Panc1 (cell line): ENCODE results near the gene PPP4R1.

Experiments
- POLR2AphosphoS5 ChIP-seq: IDR thresholded peaks from 2 replicates; pipeline ENCODE4 v1.6.1; 2012; ENCODE audit warnings: mild to moderate bottlenecking, low read depth, low read length, moderate library complexity
- SIN3A ChIP-seq: IDR thresholded peaks from 2 replicates; pipeline ENCODE4 v1.6.1; 2012; ENCODE audit warnings: low read depth, mild to moderate bottlenecking, low read length, moderate library complexity, borderline replicate concordance; ENCODE audit not compliant: insufficient read depth
- TF ChIP-seq, protein P1 (sequence below): fragments of 450-650 bp; IDR thresholded peaks from 2 replicates; pipeline ENCODE4 v1.5.1; 2017; ENCODE audit warnings: mild to moderate bottlenecking
- TF ChIP-seq, protein P2 (sequence below), 2 experiments: IDR thresholded peaks; 2 replicates each; pipeline ENCODE4 v1.6.1; 2011 to 2012; ENCODE audit warnings: low read depth in 2 of 2, control low read depth in 1 of 2, low read length in 1 of 2, mild to moderate bottlenecking in 1 of 2, moderate library complexity in 1 of 2; ENCODE audit not compliant: insufficient read depth in 1 of 2

DNA sequence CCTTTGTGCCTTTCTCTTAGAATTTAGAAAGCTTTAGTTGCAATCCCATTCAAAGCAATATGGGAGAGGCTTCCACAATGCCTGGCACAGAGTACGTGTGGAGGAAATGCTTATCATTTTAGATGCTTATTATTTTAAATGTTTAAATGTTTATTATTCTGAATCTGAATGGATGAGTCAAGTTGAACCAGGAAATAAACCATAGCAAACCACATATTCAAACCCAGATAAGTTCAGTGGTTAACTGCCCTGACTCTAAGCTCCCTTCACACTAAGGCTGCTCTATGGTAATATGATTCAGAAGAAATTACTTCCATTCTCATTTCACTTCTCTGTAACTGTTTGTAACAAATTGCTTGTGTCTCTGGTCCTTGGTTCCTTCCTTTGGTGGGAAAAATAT, 5.2 kb upstream of the PPP4R1 start:
- TF ChIP-seq, protein P1, sequence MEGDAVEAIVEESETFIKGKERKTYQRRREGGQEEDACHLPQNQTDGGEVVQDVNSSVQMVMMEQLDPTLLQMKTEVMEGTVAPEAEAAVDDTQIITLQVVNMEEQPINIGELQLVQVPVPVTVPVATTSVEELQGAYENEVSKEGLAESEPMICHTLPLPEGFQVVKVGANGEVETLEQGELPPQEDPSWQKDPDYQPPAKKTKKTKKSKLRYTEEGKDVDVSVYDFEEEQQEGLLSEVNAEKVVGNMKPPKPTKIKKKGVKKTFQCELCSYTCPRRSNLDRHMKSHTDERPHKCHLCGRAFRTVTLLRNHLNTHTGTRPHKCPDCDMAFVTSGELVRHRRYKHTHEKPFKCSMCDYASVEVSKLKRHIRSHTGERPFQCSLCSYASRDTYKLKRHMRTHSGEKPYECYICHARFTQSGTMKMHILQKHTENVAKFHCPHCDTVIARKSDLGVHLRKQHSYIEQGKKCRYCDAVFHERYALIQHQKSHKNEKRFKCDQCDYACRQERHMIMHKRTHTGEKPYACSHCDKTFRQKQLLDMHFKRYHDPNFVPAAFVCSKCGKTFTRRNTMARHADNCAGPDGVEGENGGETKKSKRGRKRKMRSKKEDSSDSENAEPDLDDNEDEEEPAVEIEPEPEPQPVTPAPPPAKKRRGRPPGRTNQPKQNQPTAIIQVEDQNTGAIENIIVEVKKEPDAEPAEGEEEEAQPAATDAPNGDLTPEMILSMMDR, result no peak
- TF ChIP-seq POLR2AphosphoS5 (no peak), SIN3A (no peak)
- TF ChIP-seq, protein P2, sequence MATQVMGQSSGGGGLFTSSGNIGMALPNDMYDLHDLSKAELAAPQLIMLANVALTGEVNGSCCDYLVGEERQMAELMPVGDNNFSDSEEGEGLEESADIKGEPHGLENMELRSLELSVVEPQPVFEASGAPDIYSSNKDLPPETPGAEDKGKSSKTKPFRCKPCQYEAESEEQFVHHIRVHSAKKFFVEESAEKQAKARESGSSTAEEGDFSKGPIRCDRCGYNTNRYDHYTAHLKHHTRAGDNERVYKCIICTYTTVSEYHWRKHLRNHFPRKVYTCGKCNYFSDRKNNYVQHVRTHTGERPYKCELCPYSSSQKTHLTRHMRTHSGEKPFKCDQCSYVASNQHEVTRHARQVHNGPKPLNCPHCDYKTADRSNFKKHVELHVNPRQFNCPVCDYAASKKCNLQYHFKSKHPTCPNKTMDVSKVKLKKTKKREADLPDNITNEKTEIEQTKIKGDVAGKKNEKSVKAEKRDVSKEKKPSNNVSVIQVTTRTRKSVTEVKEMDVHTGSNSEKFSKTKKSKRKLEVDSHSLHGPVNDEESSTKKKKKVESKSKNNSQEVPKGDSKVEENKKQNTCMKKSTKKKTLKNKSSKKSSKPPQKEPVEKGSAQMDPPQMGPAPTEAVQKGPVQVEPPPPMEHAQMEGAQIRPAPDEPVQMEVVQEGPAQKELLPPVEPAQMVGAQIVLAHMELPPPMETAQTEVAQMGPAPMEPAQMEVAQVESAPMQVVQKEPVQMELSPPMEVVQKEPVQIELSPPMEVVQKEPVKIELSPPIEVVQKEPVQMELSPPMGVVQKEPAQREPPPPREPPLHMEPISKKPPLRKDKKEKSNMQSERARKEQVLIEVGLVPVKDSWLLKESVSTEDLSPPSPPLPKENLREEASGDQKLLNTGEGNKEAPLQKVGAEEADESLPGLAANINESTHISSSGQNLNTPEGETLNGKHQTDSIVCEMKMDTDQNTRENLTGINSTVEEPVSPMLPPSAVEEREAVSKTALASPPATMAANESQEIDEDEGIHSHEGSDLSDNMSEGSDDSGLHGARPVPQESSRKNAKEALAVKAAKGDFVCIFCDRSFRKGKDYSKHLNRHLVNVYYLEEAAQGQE (IDR thresholded peaks at IDR 0.05; ENCODE audit: insufficient read depth in 1 of 2, low read depth in 2 of 2, low read length in 1 of 2), result no peak
